K562 (cell line): ENCODE measurements around the gene RNF144A. TPM values are rescaled to one million over a fixed set of nuclear protein-coding genes. Genes with fewer than 3 reads are reported as not detected.

Experiments used
- DPF2 ChIP-seq: fragments of 450-650 bp; IDR thresholded peaks from 2 replicates; pipeline ENCODE4 v1.6.1; 2016
- E2F3 ChIP-seq: fragments of 250-450 bp; sonication (Bioruptor Pico); IDR thresholded peaks from 2 replicates; pipeline ENCODE4 v1.4.0; 2020; ENCODE audit warnings: mild to moderate bottlenecking
- E2F8 ChIP-seq: fragments of 450-650 bp; IDR thresholded peaks from 2 replicates; pipeline ENCODE4 v1.7.1; 2018; ENCODE audit warnings: mild to moderate bottlenecking, low read depth; ENCODE audit not compliant: partially characterized antibody
- ETS1 ChIP-seq: conservative IDR thresholded peaks from 2 replicates; pipeline ENCODE4 v1.6.1; 2011; ENCODE audit warnings: low read depth, mild to moderate bottlenecking, low read length; ENCODE audit not compliant: control insufficient read depth
- HDAC2 ChIP-seq: fragments of 450-650 bp; IDR thresholded peaks from 2 replicates; pipeline ENCODE4 v1.6.1; 2016; ENCODE audit warnings: mild to moderate bottlenecking
- KLF10 ChIP-seq: fragments of 250-450 bp; sonication (Bioruptor Pico); IDR thresholded peaks from 2 replicates; pipeline ENCODE4 v1.6.1; 2021; ENCODE audit warnings: matching md5 sums
- L3MBTL2 ChIP-seq: fragments of 450-650 bp; IDR thresholded peaks from 2 replicates; pipeline ENCODE4 v1.6.1; 2016; ENCODE audit warnings: mild to moderate bottlenecking, moderate library complexity
- RAD21 ChIP-seq, 2 experiments: fragments of 250-450 bp in 1 of 2; fragments of 450-650 bp in 1 of 2; sonication (Bioruptor Pico) in 1 of 2; formaldehyde crosslinking in 1 of 2; IDR thresholded peaks in 1 of 2; conservative IDR thresholded peaks in 1 of 2; 2 replicates each; pipeline versions ENCODE4 v1.4.0 to v1.8.0; 2020 to 2022; ENCODE audit warnings: mild to moderate bottlenecking in 2 of 2, moderate library complexity in 1 of 2
- SRSF1 ChIP-seq: fragments of 200-400 bp; formaldehyde crosslinking; IDR thresholded peaks from 2 replicates; pipeline ENCODE4 v1.6.1; 2017; ENCODE audit warnings: mild to moderate bottlenecking, low read depth, low read length, moderate library complexity
- THRB ChIP-seq: fragments of 450-650 bp; formaldehyde crosslinking; conservative IDR thresholded peaks from 2 replicates; pipeline ENCODE4 v1.4.0; 2022; ENCODE audit warnings: mild to moderate bottlenecking, missing genetic modification characterization
- TOE1 ChIP-seq, 2 experiments: fragments of 450-650 bp in 1 of 2; sonication (generic) in 1 of 2; formaldehyde crosslinking in 1 of 2; IDR thresholded peaks; 2 replicates each; pipeline versions ENCODE4 v1.7.1 to v1.8.0; 2016 to 2022; ENCODE audit warnings: borderline replicate concordance in 2 of 2, mild to moderate bottlenecking in 2 of 2, antibody characterized with exemption in 1 of 2, inconsistent platforms in 1 of 2, low read depth in 1 of 2, missing genetic modification reagents in 1 of 2, moderate library complexity in 1 of 2
- VEZF1 ChIP-seq: fragments of 200-800 bp; sonication (Bioruptor generic); IDR thresholded peaks from 2 replicates; pipeline ENCODE4 v1.6.1; 2017; ENCODE audit warnings: missing genetic modification characterization, missing compliant biosample characterization
- XRCC5 ChIP-seq: fragments of 200-400 bp; formaldehyde crosslinking; IDR thresholded peaks from 2 replicates; pipeline ENCODE4 v1.6.1; 2017; ENCODE audit warnings: low read depth, mild to moderate bottlenecking, low read length
- ZBTB11 ChIP-seq, 3 experiments: fragments of 200-800 bp in 1 of 3; fragments of 250-450 bp in 1 of 3; fragments of 450-650 bp in 1 of 3; sonication (Bioruptor Pico) in 1 of 3; sonication (Bioruptor generic) in 1 of 3; formaldehyde crosslinking in 1 of 3; IDR thresholded peaks; 2 replicates each; pipeline versions ENCODE4 v1.6.1 to v1.8.0; 2016 to 2022; ENCODE audit warnings: mild to moderate bottlenecking in 2 of 3, missing genetic modification characterization in 2 of 3, missing compliant biosample characterization in 1 of 3, moderate library complexity in 1 of 3
- ZNF3 ChIP-seq: fragments of 250-450 bp; sonication (Bioruptor Pico); IDR thresholded peaks from 2 replicates; pipeline ENCODE4 v1.5.0; 2021; ENCODE audit warnings: mild to moderate bottlenecking, moderate library complexity
- ZZZ3 ChIP-seq: fragments of 450-650 bp; IDR thresholded peaks from 2 replicates; pipeline ENCODE4 v1.6.1; 2016; ENCODE audit warnings: antibody characterized with exemption, mild to moderate bottlenecking, moderate library complexity
- polyA plus RNA-seq, 8 experiments: library from polyadenylated mRNA; depleted of rRNA in 4 of 8; stranded (reverse) in 5 of 8; unstranded in 3 of 8; fragments of >200 nt; fragmentation: Nextera tagmentation in 2 of 8; fragmentation: Illumina TruSeq in 1 of 8; extraction: Ambion mirVana in 2 of 8; extraction: Trizol in 1 of 8; gene quantifications; 2 replicates each; pipeline versions ENCODE4 v1.2.1 to v1.2.3, GENCODE V29; 2011 to 2014; ENCODE audit warnings: inconsistent platforms in 1 of 8, missing spikeins in 1 of 8
- total RNA-seq, 7 experiments: library from RNA; depleted of rRNA in 6 of 7; stranded (reverse); fragments of >200 nt in 6 of 7; fragmentation: Illumina TruSeq in 2 of 7; extraction: Trizol in 2 of 7; gene quantifications; 2 replicates each; pipeline versions ENCODE4 v1.2.1 to v1.2.3, GENCODE V29; 2011 to 2021; ENCODE audit warnings: low replicate concordance in 1 of 7

The RNF144A gene
- total and polyA plus RNA-seq, 9 of the 15 experiments (the other 6 are each of a cell fraction or from before 2014, with no cell fraction given), result 0.96 to 11.3 (median 6.2) TPM

GRCh38 chr2:6917071-6917760, at the start of gene RNF144A (continued):
- TF ChIP-seq XRCC5 (no peak), L3MBTL2 (peak; percentile 86), SRSF1 (no peak), HDAC2 (no peak), KLF10 (no peak), E2F3 (CRISPR knock-in tag) (0 out of 2 replicates have a peak, but pooled peaks have one; percentile 31), DPF2 (no peak), E2F8 (no peak), ZBTB11 (CRISPR knock-in tag; IDR thresholded peaks at IDR 0.05) (no peak), ZNF3 (no peak), TOE1 (IDR thresholded peaks at IDR 0.05; ENCODE audit: borderline replicate concordance) (no peak), TOE1 (CRISPR knock-in tag; IDR thresholded peaks at IDR 0.05; ENCODE audit: borderline replicate concordance, low read depth) (no peak), ETS1 (no peak), ZZZ3 (no peak), THRB (CRISPR knock-in tag) (no peak), VEZF1 (peak; percentile 79), RAD21 (CRISPR knock-in tag; conservative IDR thresholded peaks at IDR 0.05 in 1 of 2, IDR thresholded peaks at IDR 0.05 in 1 of 2) (peak in 1 of 2 experiments; percentile 39; a peak in 2 of 4 replicates)
